GM19463 (cell line): ENCODE measurements around the gene MAP3K19.
"Not testable (repeated sequence)": the region's sequence is repeated elsewhere in the genome, so short reads cannot be mapped to it uniquely, and the experiment has no call there.

ENCODE experiments used
- ATAC-seq: cut with Tn5 transposase; IDR thresholded peaks from one replicate; pipeline ENCODE4 v1.9.1; 2021; ENCODE audit warnings: mild to moderate bottlenecking, moderate library complexity; ENCODE audit not compliant: unreplicated experiment

The MAP3K19 gene

DNA sequence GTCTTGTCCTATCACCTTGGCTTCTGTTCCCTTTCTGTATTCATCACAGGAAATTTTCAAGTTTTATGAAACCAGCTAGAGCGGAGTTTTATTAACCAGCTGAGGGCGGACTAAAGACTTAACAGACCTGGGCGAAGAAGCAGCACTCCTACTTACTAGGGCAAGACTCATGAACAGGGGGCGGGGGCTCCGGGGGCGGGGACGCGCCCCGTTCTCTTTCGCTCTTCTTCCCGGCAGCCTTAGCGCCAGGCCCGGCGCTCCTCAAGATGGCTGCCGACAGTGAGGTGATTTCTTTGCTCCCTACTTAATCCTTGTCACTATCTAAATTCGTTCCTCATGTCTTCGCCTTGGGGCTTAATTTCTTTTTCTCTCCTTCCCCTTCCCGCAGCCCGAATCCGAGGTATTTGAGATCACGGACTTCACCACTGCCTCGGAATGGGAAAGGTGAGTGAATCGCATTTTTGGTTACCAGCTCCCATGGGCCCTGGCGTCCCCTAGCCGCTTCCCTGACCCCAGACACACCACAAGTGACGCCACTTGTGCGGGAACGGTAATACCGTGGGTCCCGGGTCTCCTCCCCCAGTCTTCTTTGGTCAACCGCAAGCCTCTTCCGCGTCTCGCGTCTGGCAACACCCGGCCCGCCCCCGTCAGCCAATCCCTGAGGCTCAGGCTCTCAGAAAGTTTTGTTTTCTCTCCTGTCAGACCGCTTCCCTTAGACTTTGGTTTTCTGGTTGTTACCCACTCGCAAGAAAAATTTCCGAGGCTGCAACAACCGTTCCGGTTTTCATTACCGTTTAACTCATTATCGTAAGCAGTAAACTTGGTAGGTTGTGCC is 5.0 kb upstream of the MAP3K19 start, which contains the start of gene RAB3GAP1:
Gene RAB3GAP1, plus strand, starts transcription at position 251 of the 835 bp plus-strand sequence. Its CDS starts 16 bp downstream, at position 267.
- peak; percentile 80 for ATAC-seq

DNA sequence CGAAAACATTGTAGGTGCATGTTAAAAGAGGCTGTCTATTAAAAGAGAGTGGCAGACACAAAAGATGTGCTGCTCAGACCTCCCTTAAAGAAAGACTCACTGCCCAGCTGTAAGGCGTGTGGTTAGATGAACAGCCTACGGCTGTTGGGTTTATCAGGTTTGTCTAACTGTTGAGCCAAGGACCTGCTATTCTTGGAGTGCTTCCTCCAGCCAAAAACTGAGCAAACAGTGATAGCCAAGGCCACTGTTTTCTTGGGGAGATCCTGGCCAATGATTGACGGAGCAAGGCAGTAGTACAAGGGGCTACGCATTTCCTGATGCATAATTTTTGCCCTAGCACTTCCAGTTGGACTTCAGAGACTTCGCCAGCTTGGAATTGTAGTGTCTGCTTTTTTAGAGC is 3.4 kb upstream of the MAP3K19 start:
- ATAC-seq: no peak

DNA sequence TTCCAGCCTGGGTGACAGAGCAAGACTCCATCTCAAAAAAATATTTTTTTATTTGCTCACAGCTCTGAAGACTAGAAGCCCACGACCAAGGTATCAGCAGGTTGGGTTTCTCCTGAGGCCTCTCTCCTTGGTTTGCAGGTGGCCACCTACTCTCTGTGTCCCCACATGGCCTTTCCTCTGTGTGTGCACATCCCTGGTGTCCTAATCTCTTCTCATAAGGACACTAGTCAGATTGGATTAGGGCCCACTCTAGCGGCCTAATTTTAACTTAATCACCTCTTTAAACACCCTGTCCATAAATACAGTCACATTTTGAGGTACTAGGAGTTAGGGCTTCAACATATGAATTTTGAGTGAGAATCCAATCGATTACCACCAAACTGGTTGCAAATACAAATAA is 2.9 kb upstream of the MAP3K19 start:
- no peak for ATAC-seq

DNA sequence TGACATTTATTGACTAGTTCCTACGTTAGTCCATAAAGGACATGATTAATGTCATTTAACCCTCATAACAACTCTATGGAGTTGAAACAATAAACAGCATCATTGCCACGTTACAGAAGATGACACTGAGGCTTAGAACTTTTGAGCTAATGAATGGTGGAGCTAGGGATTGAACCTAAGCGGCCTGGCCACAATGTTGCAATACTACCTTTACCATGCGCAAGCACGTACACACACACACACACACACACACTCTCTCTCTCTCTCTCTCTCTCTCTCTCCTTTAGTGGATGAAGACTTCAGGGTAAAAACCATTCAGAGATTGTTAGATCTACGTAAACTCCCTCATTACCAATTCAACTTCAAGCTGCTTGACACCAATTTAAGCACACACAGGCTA is 875 bp upstream of the MAP3K19 start:
- no peak for ATAC-seq

DNA sequence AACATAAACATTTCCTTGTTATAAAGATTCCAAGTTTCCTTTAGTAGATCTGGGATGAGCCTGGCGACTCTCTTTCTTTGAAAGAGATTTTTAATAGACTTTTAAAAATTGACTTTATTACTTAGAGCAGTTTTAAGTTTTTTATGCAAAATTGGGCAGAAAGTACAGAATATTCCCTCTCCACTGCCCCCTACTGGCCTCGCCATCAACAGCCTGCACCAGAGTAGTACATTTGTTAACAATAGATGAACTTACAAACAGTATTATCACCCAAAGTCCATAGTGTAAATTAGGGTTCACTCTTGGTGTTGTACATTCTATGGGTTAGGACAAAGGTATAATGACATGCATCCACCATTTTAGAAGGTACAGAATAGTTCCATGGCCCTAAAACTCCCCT is 3.9 kb downstream of the MAP3K19 start:
- no peak for ATAC-seq

DNA sequence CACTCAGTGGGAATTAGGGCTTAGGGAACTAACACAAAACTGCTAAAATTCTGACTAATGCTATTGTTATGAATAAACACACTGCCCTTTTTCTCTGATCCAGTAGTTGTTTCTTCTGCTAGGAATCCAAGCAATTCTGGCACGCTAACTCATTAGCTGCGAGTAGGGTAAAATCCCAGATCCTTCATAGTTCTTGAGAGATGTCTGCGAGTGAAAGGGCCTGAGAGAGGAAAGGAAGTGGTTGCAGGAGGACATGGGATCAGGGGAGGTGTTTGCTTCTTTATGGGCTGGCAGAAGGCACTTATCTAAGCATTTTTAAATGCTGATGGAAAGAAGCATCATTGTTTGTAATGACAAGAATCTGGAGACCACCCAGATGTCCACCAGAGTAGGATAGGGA is 9.4 kb downstream of the MAP3K19 start:
- no peak for ATAC-seq

DNA sequence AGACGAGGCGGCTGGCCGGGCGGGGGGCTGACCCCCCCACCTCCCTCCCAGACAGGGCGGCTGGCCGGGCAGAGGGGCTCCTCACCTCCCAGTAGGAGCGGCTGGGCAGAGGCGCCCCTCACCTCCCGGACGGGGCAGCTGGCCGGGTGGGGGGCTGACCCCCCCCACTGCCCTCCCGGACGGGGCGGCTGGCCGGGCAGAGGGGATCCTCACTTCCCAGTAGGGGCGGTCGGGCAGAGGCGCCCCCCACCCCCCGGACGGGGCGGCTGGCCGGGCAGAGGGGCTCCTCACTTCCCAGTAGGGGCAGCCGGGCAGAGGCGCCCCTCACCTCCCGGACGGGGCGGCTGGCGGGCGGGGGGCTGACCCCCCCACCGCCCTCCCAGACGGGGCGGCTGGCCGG is 14.0 kb downstream of the MAP3K19 start:
- not testable (repeated sequence) for ATAC-seq

DNA sequence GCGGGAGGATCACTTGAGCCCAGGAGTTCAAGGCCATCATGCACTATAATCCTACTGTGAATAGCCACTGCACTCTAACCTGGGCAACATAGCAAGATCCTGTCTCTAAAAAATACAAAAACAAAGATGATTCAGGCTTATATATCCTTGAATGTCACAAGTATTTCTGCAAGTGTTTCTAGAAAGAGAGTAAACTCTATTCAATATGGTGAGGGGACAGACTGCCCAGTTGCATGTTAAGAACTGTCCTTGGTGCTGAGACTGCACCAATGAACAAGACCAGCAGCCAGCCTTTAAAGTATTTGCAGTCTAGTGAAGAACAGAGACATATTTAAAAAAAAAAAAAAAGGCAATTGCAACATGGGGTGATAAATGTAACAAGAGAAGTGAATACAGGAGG is 16.4 kb downstream of the MAP3K19 start:
- ATAC-seq: no peak

DNA sequence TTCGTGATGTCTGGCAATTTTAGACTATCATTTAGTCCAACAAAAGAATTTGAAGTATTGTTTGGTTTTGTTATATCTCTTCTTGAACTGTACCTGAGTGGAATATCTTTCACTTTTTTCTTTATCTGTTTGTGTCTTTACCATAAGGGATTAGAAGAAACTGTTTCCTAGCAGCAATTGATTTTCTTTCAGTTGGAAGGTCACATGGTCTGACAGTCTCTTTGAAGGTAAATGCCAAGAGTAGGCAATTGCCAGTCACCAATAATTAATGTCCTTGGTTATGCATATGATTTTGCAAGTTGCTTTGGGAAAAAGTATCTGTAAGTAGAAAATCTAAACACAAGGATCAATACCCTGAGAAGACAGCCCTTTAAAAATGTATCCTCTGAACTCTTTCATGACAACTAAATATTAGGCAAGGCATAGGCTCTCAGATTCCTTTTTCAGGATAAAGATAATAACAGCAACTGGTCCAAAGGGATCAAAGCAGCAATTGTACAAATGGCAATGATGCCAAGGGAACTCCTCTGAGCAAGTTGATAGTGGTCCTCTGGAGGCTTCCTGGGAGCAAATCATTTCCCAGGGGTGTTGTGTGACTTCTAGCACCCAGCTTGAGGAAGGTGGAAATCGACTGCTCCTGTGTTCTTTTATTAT is 17.6 kb downstream of the MAP3K19 start:
- ATAC-seq: no peak

DNA sequence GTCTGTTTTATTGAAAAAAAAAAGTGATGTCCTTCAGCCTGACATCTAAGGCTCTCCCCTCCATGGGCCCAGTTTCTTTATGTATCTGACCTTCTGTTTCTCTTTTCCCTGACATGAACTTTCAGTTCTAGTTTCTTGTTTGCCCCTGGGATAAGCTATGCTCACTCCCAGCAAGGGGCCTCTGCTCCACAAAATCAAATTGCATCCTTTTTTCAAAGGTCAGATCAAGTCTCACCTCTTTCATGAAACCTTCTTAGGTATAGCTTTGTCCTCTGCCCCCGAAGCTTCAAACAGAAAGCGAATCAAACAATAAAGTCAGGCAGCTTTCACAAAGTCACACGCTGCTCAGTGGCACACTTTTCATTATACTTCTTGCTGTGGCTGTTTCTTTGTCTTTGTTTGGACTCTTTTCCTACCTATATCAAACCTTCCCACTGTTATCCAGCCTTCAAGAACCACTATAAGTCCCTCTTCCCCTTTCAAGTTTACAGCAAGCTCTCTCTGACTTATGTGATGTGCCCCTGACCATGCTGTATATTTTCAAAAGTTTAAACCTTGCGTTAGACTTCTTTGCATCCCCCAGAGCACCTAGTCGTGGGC is 23.3 kb downstream of the MAP3K19 start:
- no peak for ATAC-seq

DNA sequence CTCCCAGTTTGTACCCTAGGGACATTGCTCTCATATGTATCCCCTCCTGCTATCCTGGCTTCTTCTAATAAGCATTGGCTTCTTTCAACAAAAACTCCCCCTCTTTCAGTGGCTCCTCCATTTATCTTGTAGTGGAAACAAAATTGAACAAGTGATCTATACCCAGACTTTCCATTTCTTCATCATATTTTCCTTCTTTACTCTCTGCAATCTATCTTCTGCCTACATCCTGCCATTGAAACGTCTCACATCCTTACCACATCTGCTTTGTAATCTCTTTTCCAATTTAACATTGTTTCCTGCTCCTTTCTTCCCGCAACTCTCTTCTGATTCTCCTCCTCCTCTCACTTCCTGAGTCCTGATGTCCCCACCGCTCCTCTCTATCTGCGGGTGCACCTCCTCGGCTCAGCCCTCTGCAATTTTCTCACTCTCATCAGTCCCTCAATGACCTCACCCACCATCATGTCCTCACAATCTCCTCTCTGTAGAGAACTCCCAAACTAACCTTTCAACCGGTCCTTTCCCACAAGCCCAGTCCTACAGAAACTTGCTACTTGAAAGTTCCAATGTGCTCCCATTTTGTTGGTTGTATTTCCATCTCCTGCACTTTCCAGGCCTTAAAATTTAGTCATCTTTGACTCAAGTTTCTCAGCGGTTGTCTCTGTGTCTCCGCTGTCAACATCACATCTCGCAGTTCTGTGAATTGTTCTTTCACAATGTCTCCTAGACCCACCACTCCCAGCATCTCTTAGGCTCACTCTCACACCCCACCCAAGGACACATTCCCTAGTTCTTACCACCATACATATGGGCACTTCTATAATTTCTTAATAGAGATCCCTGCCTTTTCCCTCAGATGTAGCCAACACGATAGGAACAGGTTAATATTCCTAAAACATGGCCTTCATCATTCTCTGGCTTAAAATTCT is 24.0 kb downstream of the MAP3K19 start:
- no peak for ATAC-seq

DNA sequence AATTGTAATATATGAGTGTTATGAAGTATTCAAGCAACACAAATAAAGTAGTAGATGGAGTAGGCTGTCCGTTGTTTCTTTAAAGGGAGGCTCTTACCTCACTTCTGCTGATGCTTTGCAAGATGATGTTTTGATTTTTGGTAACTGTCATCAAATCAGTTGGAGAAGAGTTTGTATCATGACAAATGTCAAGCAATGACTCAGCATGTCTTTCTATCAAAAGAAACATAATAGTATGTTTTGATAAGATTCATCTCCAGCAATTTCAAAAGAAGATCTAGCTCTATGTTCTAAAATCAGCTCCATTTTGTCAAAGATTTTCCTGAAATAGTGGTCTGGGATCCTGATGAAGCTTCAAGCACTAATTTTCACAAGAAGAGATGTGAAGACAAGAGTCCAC is 25.6 kb downstream of the MAP3K19 start:
- ATAC-seq: no peak

DNA sequence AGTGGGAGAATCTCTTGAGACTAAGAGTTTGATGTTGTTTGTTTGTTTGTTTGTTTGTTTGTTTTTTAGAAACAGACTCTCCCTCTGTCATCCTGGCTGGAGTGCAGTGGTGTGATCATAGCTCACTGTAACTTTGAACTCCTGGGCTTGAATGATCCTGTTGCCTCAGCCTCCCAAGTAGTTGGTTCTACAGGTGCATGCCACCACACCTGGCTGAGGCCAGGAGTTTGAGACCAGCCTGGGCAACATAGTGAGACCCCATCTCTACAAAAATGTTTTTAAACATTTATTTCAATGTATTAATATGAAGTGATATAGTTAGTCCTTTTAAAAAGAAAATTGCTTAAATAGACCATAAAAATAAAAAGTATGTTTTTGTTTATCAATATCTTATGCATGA is 35.6 kb downstream of the MAP3K19 start:
- no peak for ATAC-seq

DNA sequence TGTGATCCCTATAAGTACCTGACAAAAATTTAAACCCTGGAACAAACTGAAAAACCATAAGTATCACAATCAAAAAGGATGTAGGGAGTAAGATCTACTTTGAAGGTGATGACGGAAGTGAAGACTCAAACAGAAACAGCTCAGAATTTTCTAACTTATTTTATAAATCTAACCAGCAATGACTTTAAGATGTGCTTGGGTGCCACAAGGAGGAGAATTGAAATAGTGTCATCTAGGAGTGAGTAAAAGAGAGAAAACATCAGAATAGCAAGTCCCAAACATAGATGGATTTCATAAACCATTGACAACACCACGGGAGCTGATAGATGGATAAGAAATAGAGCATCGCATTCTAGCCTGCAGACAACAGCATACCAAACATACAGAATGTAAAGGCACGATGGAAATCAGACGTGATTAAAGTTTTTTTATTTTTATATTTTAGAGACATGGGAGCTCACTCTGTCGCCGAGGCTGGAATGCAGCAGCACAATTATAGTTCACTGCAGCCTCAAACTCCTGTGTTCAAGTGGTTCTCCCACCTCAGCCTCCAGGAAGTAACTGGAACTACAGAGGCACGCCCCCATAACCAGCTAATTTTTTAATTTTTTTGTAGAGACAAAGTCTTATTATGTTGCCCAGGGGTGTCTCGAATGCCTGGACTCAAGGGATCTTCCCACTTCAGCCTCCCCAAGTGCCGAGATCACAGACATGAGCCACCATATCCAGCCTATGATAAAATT is 36.9 kb downstream of the MAP3K19 start:
- ATAC-seq: no peak

DNA sequence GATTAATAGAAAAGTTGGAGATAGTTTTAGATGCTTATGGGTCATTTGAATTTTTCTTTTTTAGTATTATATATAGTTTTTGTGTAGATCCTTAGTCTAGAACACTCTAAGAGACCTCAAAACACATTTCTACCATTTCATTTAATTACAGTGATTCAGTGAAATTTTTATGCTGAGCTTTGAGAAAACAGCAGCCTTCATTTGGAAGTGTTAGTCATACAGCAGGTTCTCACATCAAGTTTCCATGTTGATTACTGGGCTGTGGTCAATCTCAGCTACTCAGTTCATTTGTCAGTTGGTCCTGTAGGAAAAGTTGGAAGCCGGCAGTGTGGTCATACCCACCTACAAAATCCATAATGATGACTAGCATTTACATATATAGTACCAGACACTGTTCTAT is 37.9 kb downstream of the MAP3K19 start:
- ATAC-seq: no peak

DNA sequence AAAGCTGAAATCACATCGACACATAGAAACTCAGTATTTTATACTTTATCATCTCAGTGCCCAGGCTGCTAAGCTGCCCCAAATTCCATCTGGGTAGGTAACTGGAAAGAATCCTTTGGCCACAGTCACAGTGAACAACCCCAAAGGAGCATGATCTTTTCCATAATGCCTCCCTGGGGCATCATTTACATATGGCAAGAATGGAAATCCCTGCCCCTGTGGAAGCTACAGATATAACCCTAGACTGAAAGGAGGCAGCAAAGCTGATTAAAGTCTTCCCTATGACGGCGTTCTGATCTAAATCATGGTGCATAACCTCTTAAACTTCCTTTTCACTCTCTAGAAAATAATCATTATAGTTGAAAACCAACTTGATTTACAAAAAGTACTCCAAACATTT is 41.5 kb downstream of the MAP3K19 start:
- no peak for ATAC-seq

DNA sequence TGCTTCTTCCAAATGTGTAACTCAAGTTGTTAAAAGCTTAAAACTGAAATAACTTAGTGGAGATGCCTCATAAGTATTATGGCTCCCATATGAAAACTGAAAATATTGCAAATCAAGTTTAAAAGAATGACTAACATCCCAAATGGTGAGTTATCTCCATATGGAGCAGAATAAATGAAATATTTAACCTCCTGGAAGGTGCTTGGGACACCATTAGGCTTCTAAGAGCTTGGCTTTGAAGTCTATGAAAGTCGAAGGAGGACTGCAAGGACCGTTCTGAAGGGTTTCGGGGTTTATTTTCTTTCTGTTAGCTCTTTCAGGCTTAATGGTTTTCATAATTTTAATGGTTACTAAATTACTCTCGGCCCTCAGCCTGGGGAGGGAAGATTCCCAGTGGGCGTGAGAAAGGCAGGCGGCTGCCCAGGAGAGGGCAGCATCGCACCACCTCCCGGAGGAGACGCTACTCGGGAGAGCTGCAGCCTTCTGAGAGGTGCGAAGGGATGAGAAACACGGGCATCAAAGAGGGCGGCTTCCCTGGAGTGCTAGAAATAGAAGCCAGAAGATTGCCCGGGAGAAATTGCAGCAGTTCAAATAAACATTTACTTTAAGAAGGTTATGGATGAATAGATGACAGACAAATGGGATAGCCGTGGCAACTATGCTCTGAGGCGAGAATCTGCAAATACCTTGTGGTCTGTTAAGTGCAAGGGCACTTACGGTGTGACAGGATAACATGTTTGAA is 43.1 kb downstream of the MAP3K19 start:
- ATAC-seq: peak; percentile 97

DNA sequence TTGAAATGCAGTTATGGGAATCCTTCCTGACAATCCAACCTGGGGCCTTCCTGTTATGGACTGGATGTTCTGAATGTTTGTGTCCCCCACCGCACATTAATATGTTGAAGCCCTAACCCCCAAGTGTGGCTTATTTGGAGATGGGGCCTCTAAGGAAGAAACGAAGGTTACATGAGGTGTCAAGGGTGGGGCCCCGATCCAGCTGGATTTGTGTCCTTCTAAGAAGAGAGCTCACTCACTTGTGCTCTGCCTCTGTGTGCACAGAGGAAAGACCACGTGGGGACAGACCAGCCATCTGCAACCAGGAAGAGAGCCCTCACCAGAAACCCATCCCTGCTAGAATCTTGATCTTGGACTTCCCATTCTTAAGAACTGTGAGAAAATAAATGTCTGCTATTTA is 44.4 kb downstream of the MAP3K19 start:
- no peak for ATAC-seq

DNA sequence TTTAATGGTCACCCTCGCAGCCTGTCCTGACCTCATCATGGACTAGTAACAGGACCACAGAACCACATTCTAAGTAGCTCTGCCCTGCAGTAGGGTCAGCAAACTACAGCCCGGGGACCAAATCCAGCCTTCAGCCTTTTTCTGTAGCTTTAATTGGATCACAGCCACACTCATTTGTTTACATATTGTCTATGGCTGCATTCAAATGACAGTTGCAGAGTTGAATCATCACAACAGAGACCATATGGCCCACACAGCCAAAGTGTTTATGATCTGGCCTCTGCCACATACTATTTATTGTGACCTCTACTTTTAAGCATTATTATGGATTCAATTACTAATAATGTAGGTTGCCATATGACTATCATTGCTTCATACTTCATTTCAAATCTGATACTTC is 47.7 kb downstream of the MAP3K19 start:
- no peak for ATAC-seq
